Measurements from ENCODE around the gene COL27A1.

COL27A1 gene

DNA sequence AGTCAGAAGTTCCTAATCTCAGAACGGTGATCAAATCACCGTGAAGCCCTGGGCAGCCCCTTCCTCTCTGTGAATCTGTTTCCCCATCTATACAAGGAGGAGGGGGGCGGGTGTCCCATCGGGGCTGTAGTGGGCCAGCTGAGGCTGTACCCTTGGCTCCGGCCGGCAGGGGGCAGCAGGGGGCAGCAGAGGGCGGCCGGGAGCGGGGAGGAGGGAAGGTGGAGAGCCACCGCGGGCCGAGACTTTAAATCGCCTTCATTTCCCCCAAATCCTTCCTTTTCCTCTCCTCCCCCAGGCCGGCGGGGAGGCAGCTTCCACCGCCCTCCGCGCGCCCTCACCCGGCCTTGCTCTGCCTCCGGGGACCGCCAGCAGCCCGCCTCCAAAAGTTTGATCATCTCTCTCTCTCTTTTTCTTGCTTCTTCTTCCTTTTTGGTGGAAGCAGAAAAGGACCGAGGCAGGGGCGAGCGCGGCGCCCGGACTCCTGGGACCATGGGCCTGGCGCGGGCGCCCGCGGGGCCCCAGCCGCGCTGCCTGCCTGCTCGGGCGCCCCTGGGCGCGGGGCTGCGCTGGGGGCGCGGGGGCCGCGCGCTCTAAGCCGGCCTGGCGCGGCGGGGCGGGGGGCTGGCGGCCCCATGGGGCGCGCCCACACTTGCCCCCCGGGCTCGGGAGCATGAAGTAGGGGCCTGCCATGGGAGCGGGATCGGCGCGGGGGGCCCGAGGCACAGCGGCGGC lies at the start of gene COL27A1:
Gene COL27A1 (plus strand): TSS at position 275 of the 732 bp plus-strand sequence. CDS start 414 bp downstream, at position 689.
- Histone ChIP-seq H3K79me2 (ENCODE audit: insufficient read depth, low read length) (no peaks in the 10 kb centered on the region), H3F3A (ENCODE audit: insufficient read depth, low read length) (no peaks in the 10 kb centered on the region), H3K9me3 (ENCODE audit: low read length) (no peaks in the 10 kb centered on the region), H3K36me3 (ENCODE audit: insufficient read depth, low read length) (no peaks in the 10 kb centered on the region), H2AFZ (ENCODE audit: low read length) (no peak within 1 kb of the TSS), H3K27me3 (ENCODE audit: insufficient read depth, low read length) (no peaks in the 10 kb centered on the region), H3K4me2 (ENCODE audit: low read length) (no peak within 1 kb of the TSS; the same call in 1 of the 2 replicates), H3K9me2 (ENCODE audit: low read depth, low read length) (no peaks in the 10 kb centered on the region), H3K9ac (ENCODE audit: low read length) (no peak within 1 kb of the TSS), H4K20me1 (ENCODE audit: insufficient read depth, low read length) (no peaks in the 10 kb centered on the region), H3K27ac (ENCODE audit: low read depth, low read length, poor library complexity, severe bottlenecking) (no peak within 1 kb of the TSS), H3K4me1 (ENCODE audit: insufficient read depth, low read length, severe bottlenecking) (no peaks in the 10 kb centered on the region), H3K4me3 (ENCODE audit: low read depth, low read length, poor library complexity, severe bottlenecking) (no peak within 1 kb of the TSS)
- TF ChIP-seq EZH2 (IDR thresholded peaks at IDR 0.05; ENCODE audit: borderline replicate concordance, low read length): no peak
- TF ChIP-seq, protein P1, sequence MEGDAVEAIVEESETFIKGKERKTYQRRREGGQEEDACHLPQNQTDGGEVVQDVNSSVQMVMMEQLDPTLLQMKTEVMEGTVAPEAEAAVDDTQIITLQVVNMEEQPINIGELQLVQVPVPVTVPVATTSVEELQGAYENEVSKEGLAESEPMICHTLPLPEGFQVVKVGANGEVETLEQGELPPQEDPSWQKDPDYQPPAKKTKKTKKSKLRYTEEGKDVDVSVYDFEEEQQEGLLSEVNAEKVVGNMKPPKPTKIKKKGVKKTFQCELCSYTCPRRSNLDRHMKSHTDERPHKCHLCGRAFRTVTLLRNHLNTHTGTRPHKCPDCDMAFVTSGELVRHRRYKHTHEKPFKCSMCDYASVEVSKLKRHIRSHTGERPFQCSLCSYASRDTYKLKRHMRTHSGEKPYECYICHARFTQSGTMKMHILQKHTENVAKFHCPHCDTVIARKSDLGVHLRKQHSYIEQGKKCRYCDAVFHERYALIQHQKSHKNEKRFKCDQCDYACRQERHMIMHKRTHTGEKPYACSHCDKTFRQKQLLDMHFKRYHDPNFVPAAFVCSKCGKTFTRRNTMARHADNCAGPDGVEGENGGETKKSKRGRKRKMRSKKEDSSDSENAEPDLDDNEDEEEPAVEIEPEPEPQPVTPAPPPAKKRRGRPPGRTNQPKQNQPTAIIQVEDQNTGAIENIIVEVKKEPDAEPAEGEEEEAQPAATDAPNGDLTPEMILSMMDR (IDR thresholded peaks at IDR 0.05; ENCODE audit: low read length): peak; percentile 82

DNA sequence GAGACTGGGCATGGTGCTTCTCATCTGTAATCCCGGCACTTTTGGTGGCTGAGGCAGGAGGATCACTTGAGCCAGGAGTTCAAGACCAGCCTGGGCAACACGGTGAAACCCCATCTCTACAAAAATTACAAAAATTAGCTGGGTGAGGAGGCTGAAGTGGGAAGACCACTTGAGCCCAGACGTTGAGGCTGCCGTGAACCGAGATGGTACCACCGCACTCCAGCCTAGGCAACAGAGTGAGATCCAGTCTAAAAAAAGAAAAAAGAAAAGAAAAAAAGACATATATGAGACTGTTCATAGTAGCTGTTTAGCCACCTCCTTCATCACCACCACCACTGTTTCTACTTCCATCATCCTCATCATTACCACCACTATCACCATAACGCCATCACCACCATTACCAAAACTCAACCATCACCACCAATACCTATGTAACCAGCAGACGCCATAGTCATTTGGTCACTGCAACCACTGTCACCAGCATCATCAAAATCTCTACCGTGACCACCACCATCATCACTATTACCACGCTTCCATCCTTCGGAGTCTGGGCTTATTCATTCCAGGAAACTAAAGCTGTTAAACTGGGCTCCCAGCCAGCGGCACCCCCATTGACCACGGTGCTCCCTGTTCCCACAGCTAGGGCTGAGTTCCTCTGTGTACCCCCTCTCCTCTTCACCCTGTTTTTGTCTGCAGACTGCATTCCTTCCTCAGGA lies 47.9 kb upstream of the COL27A1 start:
- Histone ChIP-seq H3K9ac (ENCODE audit: low read length) (no peak overlapping the region), H3K36me3 (ENCODE audit: insufficient read depth, low read length) (no peaks in the 10 kb centered on the region), H3K4me3 (ENCODE audit: low read depth, low read length, poor library complexity, severe bottlenecking) (no peak overlapping the region), H3K79me2 (ENCODE audit: insufficient read depth, low read length) (no peaks in the 10 kb centered on the region), H3K4me1 (ENCODE audit: insufficient read depth, low read length, severe bottlenecking) (no peaks in the 10 kb centered on the region), H3F3A (ENCODE audit: insufficient read depth, low read length) (no peaks in the 10 kb centered on the region), H4K20me1 (ENCODE audit: insufficient read depth, low read length) (no peaks in the 10 kb centered on the region), H3K27ac (ENCODE audit: low read depth, low read length, poor library complexity, severe bottlenecking) (no peak overlapping the region), H3K9me2 (ENCODE audit: low read depth, low read length) (no peaks in the 10 kb centered on the region), H3K9me3 (ENCODE audit: low read length) (no peaks in the 10 kb centered on the region; the same call in 1 of the 2 replicates), H3K27me3 (ENCODE audit: insufficient read depth, low read length) (peaks cover 6% of the 10 kb centered on the region; the same call in 1 of the 2 replicates), H3K4me2 (ENCODE audit: low read length) (no peak overlapping the region), H2AFZ (ENCODE audit: low read length) (no peak overlapping the region)
- no peak for TF ChIP-seq EZH2 (IDR thresholded peaks at IDR 0.05; ENCODE audit: borderline replicate concordance, low read length)
- TF ChIP-seq, protein P1 (IDR thresholded peaks at IDR 0.05; ENCODE audit: low read length): no peak

- Histone ChIP-seq H3K9me2 (ENCODE audit: low read depth, low read length) (no peaks in the 10 kb centered on the region), H3K4me1 (ENCODE audit: insufficient read depth, low read length, severe bottlenecking) (no peaks in the 10 kb centered on the region), H3K4me2 (ENCODE audit: low read length) (no peak overlapping the region), H3F3A (ENCODE audit: insufficient read depth, low read length) (no peaks in the 10 kb centered on the region), H3K4me3 (ENCODE audit: low read depth, low read length, poor library complexity, severe bottlenecking) (no peak overlapping the region), H3K27ac (ENCODE audit: low read depth, low read length, poor library complexity, severe bottlenecking) (no peak overlapping the region), H3K79me2 (ENCODE audit: insufficient read depth, low read length) (no peaks in the 10 kb centered on the region), H3K36me3 (ENCODE audit: insufficient read depth, low read length) (no peaks in the 10 kb centered on the region), H3K9ac (ENCODE audit: low read length) (no peak overlapping the region), H3K27me3 (ENCODE audit: insufficient read depth, low read length) (peaks cover 6% of the 10 kb centered on the region; the same call in 1 of the 2 replicates), H3K9me3 (ENCODE audit: low read length) (no peaks in the 10 kb centered on the region), H2AFZ (ENCODE audit: low read length) (no peak overlapping the region), H4K20me1 (ENCODE audit: insufficient read depth, low read length) (no peaks in the 10 kb centered on the region)
- no peak for TF ChIP-seq EZH2 (IDR thresholded peaks at IDR 0.05; ENCODE audit: borderline replicate concordance, low read length)
- TF ChIP-seq, protein P1 (IDR thresholded peaks at IDR 0.05; ENCODE audit: low read length): peak; percentile 89
Measured at GRCh38 chr9:114108016-114108833, 47.1 kb upstream of the COL27A1 start.

Data from OCI-LY1 (cell line).